ENCODE measurements around the gene UXS1.

- TF ChIP-seq FOXM1 (IDR thresholded peaks at IDR 0.05; ENCODE audit: borderline replicate concordance), result no peak
- TF ChIP-seq HDGF (IDR thresholded peaks at IDR 0.05; ENCODE audit: borderline replicate concordance), result no peak
These were observed 55.4 kb downstream of the UXS1 start for GRCh38 chr2:106138543-106139237.

Measured in HEK293T (cell line).